Subcutaneous abdominal adipose tissue (tissue), 5 donors: ENCODE measurements around the gene SYNDIG1.

ENCODE experiments used
- H3K27ac ChIP-seq: one replicate; pipeline ENCODE4 v1.7.0; 2013; ENCODE audit warnings: low read depth, mild to moderate bottlenecking, inconsistent platforms, low read length, moderate library complexity
- H3K27me3 ChIP-seq, 5 donors: one replicate each; pipeline ENCODE4 v1.7.0; 2013; ENCODE audit warnings: low read length in 5 of 5, inconsistent platforms in 1 of 5; ENCODE audit not compliant: control insufficient read depth in 5 of 5, insufficient read depth in 4 of 5
- H3K36me3 ChIP-seq, 5 donors: one replicate each; pipeline ENCODE4 v1.7.0; 2013; ENCODE audit warnings: low read length in 5 of 5; ENCODE audit not compliant: control insufficient read depth in 5 of 5, insufficient read depth in 5 of 5
- H3K4me1 ChIP-seq, 5 donors: one replicate each; pipeline ENCODE4 v1.7.0; 2013; ENCODE audit warnings: low read length in 5 of 5, mild to moderate bottlenecking in 3 of 5, moderate library complexity in 1 of 5; ENCODE audit not compliant: control insufficient read depth in 5 of 5, insufficient read depth in 5 of 5
- H3K4me3 ChIP-seq, 5 donors: one replicate each; pipeline ENCODE4 v1.7.0; 2013; ENCODE audit warnings: low read length in 5 of 5, low read depth in 1 of 5
- H3K9ac ChIP-seq, 5 donors: one replicate each; pipeline ENCODE4 v1.7.0; 2013; ENCODE audit warnings: low read length in 5 of 5, mild to moderate bottlenecking in 4 of 5, moderate library complexity in 3 of 5
- H3K9me3 ChIP-seq, 5 donors: one replicate each; pipeline ENCODE4 v1.7.0; 2013; ENCODE audit warnings: low read length in 5 of 5; ENCODE audit not compliant: control insufficient read depth in 5 of 5
- donor health status: healthy.
- donor health status: healthy.
- donor health status: healthy.
- donor health status: healthy.
- donor health status: healthy.

Gene SYNDIG1

DNA sequence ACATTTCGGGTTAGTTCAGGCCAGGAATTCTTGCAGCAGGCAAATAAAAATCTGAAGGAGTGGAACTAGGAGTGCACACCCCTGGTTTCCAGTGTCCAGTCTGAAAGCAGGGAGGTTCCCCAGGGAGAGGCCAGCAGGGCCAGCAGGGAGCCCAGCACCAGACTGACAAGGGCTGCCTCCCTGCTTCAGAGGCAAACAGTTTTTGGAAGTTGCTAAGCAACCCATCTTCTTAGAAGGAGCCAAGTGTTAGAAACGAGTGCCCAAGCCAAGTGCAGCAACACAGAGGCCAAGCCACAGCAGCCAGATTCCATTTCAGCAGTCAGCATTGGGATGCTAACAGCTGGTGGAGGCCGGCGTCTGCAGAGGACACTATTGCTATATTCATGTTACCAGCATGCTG is 179.1 kb downstream of the SYNDIG1 start:
- no peak overlapping the region for H3K27ac ChIP-seq
- H3K9ac ChIP-seq = no peak overlapping the region
- peaks cover 0 to 17% (median 5%) of the 10 kb centered on the region in 5 donors for H3K27me3 ChIP-seq
- H3K9me3 ChIP-seq = peaks cover 0 to 15% (median 8%) of the 10 kb centered on the region in 5 donors
- H3K4me1 ChIP-seq = no peaks in the 10 kb centered on the region
- H3K36me3 ChIP-seq = no peaks in the 10 kb centered on the region
- no peak overlapping the region for H3K4me3 ChIP-seq

GRCh38 chr20:24648919-24649318 is 179.5 kb downstream of the SYNDIG1 start:
- Histone ChIP-seq H3K4me3 (no peak overlapping the region), H3K9me3 (peaks cover 0 to 11% (median 8%) of the 10 kb centered on the region in 5 donors), H3K27me3 (peaks cover 0 to 17% (median 5%) of the 10 kb centered on the region in 5 donors), H3K4me1 (no peaks in the 10 kb centered on the region), H3K9ac (no peak overlapping the region), H3K36me3 (no peaks in the 10 kb centered on the region), H3K27ac (no peak overlapping the region)

- peaks cover 0 to 5% (median 2%) of the 10 kb centered on the region in 5 donors for H3K9me3 ChIP-seq
- H3K4me3 ChIP-seq = no peak overlapping the region
Measured at GRCh38 chr20:24649787-24650490, 180.5 kb downstream of the SYNDIG1 start.

GRCh38 chr20:24651171-24651975 is 181.9 kb downstream of the SYNDIG1 start:
- Histone ChIP-seq H3K36me3 (no peaks in the 10 kb centered on the region), H3K4me1 (no peaks in the 10 kb centered on the region), H3K27ac (no peak overlapping the region), H3K4me3 (no peak overlapping the region), H3K9me3 (peaks cover 0 to 5% (median 2%) of the 10 kb centered on the region in 5 donors), H3K9ac (no peak overlapping the region), H3K27me3 (peaks cover 0 to 9% (median 5%) of the 10 kb centered on the region in 5 donors)

More at GRCh38 chr20:24649787-24650490, 180.5 kb downstream of the SYNDIG1 start:
- H3K4me1 ChIP-seq = no peaks in the 10 kb centered on the region
- H3K36me3 ChIP-seq = no peaks in the 10 kb centered on the region
- peaks cover 0 to 17% (median 5%) of the 10 kb centered on the region in 5 donors for H3K27me3 ChIP-seq
- no peak overlapping the region for H3K27ac ChIP-seq
- no peak overlapping the region for H3K9ac ChIP-seq

GRCh38 chr20:24651976-24652345 is 182.5 kb downstream of the SYNDIG1 start:
- H3K36me3 ChIP-seq = no peaks in the 10 kb centered on the region
- no peaks in the 10 kb centered on the region for H3K4me1 ChIP-seq
- H3K9ac ChIP-seq = no peak overlapping the region
- no peak overlapping the region for H3K4me3 ChIP-seq
- peaks cover 0 to 9% (median 5%) of the 10 kb centered on the region in 5 donors for H3K27me3 ChIP-seq
- no peak overlapping the region for H3K27ac ChIP-seq
- peaks cover 0 to 5% (median 2%) of the 10 kb centered on the region in 5 donors for H3K9me3 ChIP-seq

- H3K27me3 ChIP-seq = peaks cover 0 to 9% (median 7%) of the 10 kb centered on the region in 5 donors
- peaks cover 0 to 5% (median 2%) of the 10 kb centered on the region in 5 donors for H3K9me3 ChIP-seq
- H3K4me3 ChIP-seq = no peak overlapping the region
- H3K9ac ChIP-seq = no peak overlapping the region
- H3K36me3 ChIP-seq = no peaks in the 10 kb centered on the region
- no peaks in the 10 kb centered on the region for H3K4me1 ChIP-seq
- H3K27ac ChIP-seq = no peak overlapping the region
Measured at GRCh38 chr20:24653306-24653705, 183.9 kb downstream of the SYNDIG1 start.

- no peaks in the 10 kb centered on the region for H3K9me3 ChIP-seq
- H3K4me3 ChIP-seq = no peak overlapping the region
- no peaks in the 10 kb centered on the region for H3K36me3 ChIP-seq
- no peak overlapping the region for H3K9ac ChIP-seq
- H3K27me3 ChIP-seq = peaks cover 0 to 9% (median 9%) of the 10 kb centered on the region in 5 donors
- no peak overlapping the region for H3K27ac ChIP-seq
- no peaks in the 10 kb centered on the region for H3K4me1 ChIP-seq
Measured at GRCh38 chr20:24654425-24654824, 185.0 kb downstream of the SYNDIG1 start.

DNA sequence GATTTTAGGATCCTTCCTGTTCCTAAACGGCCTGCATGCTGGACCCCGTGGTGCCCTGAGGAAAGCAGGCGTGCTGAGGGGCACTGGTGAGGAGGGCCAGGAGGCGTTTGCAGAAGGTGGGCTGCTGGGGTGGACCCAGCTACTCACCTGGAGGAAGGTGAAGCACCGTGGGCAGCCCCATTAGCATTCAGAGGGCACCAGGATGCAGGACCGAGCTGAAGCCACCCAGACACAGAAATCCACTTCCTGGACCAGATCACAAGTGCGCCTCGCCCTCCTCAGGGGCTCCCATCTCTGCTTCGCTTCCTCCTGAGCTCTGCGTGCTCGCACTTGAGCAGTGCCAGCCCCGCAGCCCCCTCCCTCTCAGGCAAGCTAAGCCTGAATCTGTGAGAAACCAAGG is 187.0 kb downstream of the SYNDIG1 start:
- no peak overlapping the region for H3K9ac ChIP-seq
- H3K36me3 ChIP-seq = no peaks in the 10 kb centered on the region
- H3K27me3 ChIP-seq = peaks cover 0 to 12% (median 8%) of the 10 kb centered on the region in 5 donors
- H3K4me3 ChIP-seq = no peak overlapping the region
- H3K27ac ChIP-seq = no peak overlapping the region
- H3K9me3 ChIP-seq = no peaks in the 10 kb centered on the region
- no peaks in the 10 kb centered on the region for H3K4me1 ChIP-seq

DNA sequence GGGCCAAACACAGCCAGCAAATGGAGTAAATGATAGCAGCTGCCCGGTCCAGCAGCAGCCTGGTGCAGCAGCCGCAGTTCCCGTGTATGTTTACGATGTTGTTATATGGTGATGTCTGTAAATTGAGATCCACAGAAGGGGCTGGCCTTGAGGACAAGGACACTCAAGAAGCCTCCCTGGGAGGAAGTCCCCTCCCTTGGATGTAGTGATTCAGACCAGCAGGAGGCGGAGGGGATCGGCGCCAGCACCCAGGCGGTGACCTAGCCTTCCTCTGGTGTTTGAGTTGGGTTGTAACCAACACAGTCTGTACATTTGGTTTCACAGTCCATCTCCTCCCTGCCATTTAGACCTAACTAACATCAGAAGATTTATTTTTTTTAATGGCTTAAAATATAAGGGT is 187.8 kb downstream of the SYNDIG1 start:
- no peaks in the 10 kb centered on the region for H3K9me3 ChIP-seq
- no peak overlapping the region for H3K9ac ChIP-seq
- H3K4me3 ChIP-seq = no peak overlapping the region
- no peaks in the 10 kb centered on the region for H3K4me1 ChIP-seq
- peaks cover 0 to 9% (median 5%) of the 10 kb centered on the region in 5 donors for H3K27me3 ChIP-seq
- H3K36me3 ChIP-seq = no peaks in the 10 kb centered on the region
- no peak overlapping the region for H3K27ac ChIP-seq
